ENCODE data around the gene SRGAP3. TPM values are rescaled to one million over a fixed set of nuclear protein-coding genes. Genes with fewer than 3 reads are reported as not detected.

The SRGAP3 gene
- total and polyA plus RNA-seq, 2 donors (not counting 1 experiment from before 2014, with no cell fraction given), result 0.92 to 12.4 TPM

- Histone ChIP-seq H3K4me1 (ENCODE audit: control insufficient read depth, extremely low read depth, insufficient read depth, low read length) (no peaks in the 10 kb centered on the region), H3K27me3 (ENCODE audit: control insufficient read depth, insufficient read depth, low read length) (peaks cover 4% of the 10 kb centered on the region), H2AFZ (ENCODE audit: low read length) (no peak overlapping the region), H4K20me1 (ENCODE audit: control insufficient read depth, extremely low read depth, insufficient read depth, low read length) (no peaks in the 10 kb centered on the region), H3K79me2 (ENCODE audit: control insufficient read depth, insufficient read depth, low read length) (no peaks in the 10 kb centered on the region), H3K36me3 (ENCODE audit: control insufficient read depth, insufficient read depth, low read length) (no peaks in the 10 kb centered on the region), H3K27ac (ENCODE audit: insufficient read depth, low read length) (no peak overlapping the region), H3K4me2 (ENCODE audit: extremely low read depth, insufficient read depth, low read length) (no peak overlapping the region), H3K9ac (ENCODE audit: insufficient read depth, low read length) (no peak overlapping the region), H3K4me3 (replicated peaks in 1 of 4; ENCODE audit: control extremely low read depth in 1 of 4, insufficient read depth in 1 of 4, low read depth in 3 of 4, low read length in 4 of 4) (no peak overlapping the region), H3K9me3 (ENCODE audit: control insufficient read depth, insufficient read depth, low read depth, low read length) (no peaks in the 10 kb centered on the region)
- TF ChIP-seq CTCF (conservative IDR thresholded peaks at IDR 0.05 in 1 of 2, IDR thresholded peaks at IDR 0.05 in 1 of 2; ENCODE audit: low read depth in 1 of 2, low read length in 2 of 2) (no peak), EZH2 (IDR thresholded peaks at IDR 0.05; ENCODE audit: low read length, missing control alignments) (no peak)
- no peak for DNase-seq (ENCODE audit: low read depth in 2 of 2)
Measured at GRCh38 chr3:9041626-9042025, 207.8 kb downstream of the SRGAP3 start.

- Histone ChIP-seq H4K20me1 (ENCODE audit: control insufficient read depth, extremely low read depth, insufficient read depth, low read length) (no peaks in the 10 kb centered on the region), H3K36me3 (ENCODE audit: control insufficient read depth, insufficient read depth, low read length) (no peaks in the 10 kb centered on the region), H2AFZ (ENCODE audit: low read length) (no peak overlapping the region), H3K27ac (ENCODE audit: insufficient read depth, low read length) (no peak overlapping the region), H3K4me2 (ENCODE audit: extremely low read depth, insufficient read depth, low read length) (no peak overlapping the region), H3K27me3 (ENCODE audit: control insufficient read depth, insufficient read depth, low read length) (peaks cover 4% of the 10 kb centered on the region), H3K79me2 (ENCODE audit: control insufficient read depth, insufficient read depth, low read length) (no peaks in the 10 kb centered on the region), H3K4me3 (replicated peaks in 1 of 4; ENCODE audit: control extremely low read depth in 1 of 4, insufficient read depth in 1 of 4, low read depth in 3 of 4, low read length in 4 of 4) (no peak overlapping the region), H3K9me3 (ENCODE audit: control insufficient read depth, insufficient read depth, low read depth, low read length) (no peaks in the 10 kb centered on the region), H3K4me1 (ENCODE audit: control insufficient read depth, extremely low read depth, insufficient read depth, low read length) (no peaks in the 10 kb centered on the region), H3K9ac (ENCODE audit: insufficient read depth, low read length) (no peak overlapping the region)
- DNase-seq (ENCODE audit: low read depth in 2 of 2), result no peak
- TF ChIP-seq EZH2 (IDR thresholded peaks at IDR 0.05; ENCODE audit: low read length, missing control alignments), result no peak
- TF ChIP-seq CTCF (conservative IDR thresholded peaks at IDR 0.05 in 1 of 2, IDR thresholded peaks at IDR 0.05 in 1 of 2; ENCODE audit: low read depth in 1 of 2, low read length in 2 of 2), result no peak
Measured at GRCh38 chr3:9040996-9041395, 208.4 kb downstream of the SRGAP3 start.

GRCh38 chr3:9037144-9037711, 212.2 kb downstream of the SRGAP3 start:
- H3K79me2 ChIP-seq (ENCODE audit: control insufficient read depth, insufficient read depth, low read length), result no peaks in the 10 kb centered on the region
- peak overlapping the region; percentile 41 for H3K4me2 ChIP-seq (ENCODE audit: extremely low read depth, insufficient read depth, low read length)
- H3K4me3 ChIP-seq (replicated peaks in 1 of 4; ENCODE audit: control extremely low read depth in 1 of 4, insufficient read depth in 1 of 4, low read depth in 3 of 4, low read length in 4 of 4), result no peak overlapping the region
- H3K27ac ChIP-seq (ENCODE audit: insufficient read depth, low read length), result no peak overlapping the region
- no peaks in the 10 kb centered on the region for H3K36me3 ChIP-seq (ENCODE audit: control insufficient read depth, insufficient read depth, low read length)
- TF ChIP-seq EZH2 (IDR thresholded peaks at IDR 0.05; ENCODE audit: low read length, missing control alignments) (no peak), CTCF (conservative IDR thresholded peaks at IDR 0.05 in 1 of 2, IDR thresholded peaks at IDR 0.05 in 1 of 2; ENCODE audit: low read depth in 1 of 2, low read length in 2 of 2) (no peak)
- H3K27me3 ChIP-seq (ENCODE audit: control insufficient read depth, insufficient read depth, low read length), result peaks cover 4% of the 10 kb centered on the region
- no peaks in the 10 kb centered on the region for H3K9me3 ChIP-seq (ENCODE audit: control insufficient read depth, insufficient read depth, low read depth, low read length)
- no peak for DNase-seq (ENCODE audit: low read depth in 2 of 2)
- H3K9ac ChIP-seq (ENCODE audit: insufficient read depth, low read length), result no peak overlapping the region
- H4K20me1 ChIP-seq (ENCODE audit: control insufficient read depth, extremely low read depth, insufficient read depth, low read length), result no peaks in the 10 kb centered on the region
- no peak overlapping the region for H2AFZ ChIP-seq (ENCODE audit: low read length)
- no peaks in the 10 kb centered on the region for H3K4me1 ChIP-seq (ENCODE audit: control insufficient read depth, extremely low read depth, insufficient read depth, low read length)
